ENCODE data around the gene OR2G3.

DNA sequence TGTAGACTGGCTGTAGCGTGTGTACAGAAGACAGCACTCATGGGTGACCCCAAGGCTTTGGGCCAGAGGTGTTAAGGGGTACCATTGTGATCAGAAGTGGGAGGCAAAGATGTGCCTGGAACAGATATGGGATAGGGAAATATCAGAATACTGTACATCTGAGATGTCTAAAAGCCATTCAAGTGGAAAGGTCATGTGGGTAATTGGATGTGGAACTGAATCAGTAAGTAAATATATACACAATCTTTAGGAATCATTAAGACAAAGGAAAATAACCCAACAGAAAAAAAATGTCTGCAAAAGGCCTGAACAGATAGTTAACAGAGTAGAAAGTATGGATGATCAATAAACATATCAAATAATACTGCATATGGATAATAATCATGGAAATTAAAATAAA lies 47.7 kb downstream of the OR2G3 start:
- TF ChIP-seq, protein P1, sequence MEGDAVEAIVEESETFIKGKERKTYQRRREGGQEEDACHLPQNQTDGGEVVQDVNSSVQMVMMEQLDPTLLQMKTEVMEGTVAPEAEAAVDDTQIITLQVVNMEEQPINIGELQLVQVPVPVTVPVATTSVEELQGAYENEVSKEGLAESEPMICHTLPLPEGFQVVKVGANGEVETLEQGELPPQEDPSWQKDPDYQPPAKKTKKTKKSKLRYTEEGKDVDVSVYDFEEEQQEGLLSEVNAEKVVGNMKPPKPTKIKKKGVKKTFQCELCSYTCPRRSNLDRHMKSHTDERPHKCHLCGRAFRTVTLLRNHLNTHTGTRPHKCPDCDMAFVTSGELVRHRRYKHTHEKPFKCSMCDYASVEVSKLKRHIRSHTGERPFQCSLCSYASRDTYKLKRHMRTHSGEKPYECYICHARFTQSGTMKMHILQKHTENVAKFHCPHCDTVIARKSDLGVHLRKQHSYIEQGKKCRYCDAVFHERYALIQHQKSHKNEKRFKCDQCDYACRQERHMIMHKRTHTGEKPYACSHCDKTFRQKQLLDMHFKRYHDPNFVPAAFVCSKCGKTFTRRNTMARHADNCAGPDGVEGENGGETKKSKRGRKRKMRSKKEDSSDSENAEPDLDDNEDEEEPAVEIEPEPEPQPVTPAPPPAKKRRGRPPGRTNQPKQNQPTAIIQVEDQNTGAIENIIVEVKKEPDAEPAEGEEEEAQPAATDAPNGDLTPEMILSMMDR (IDR thresholded peaks at IDR 0.05 in 2 of 3, conservative IDR thresholded peaks at IDR 0.05 in 1 of 3; ENCODE audit: insufficient read depth in 2 of 3, low read depth in 1 of 3, low read length in 3 of 3), result no peak
- TF ChIP-seq MAZ (CRISPR knock-in tag; conservative IDR thresholded peaks at IDR 0.05 in 1 of 2, IDR thresholded peaks at IDR 0.05 in 1 of 2) (no peak), ZFX (CRISPR knock-in tag; IDR thresholded peaks at IDR 0.05) (no peak), GABPB2 (CRISPR knock-in tag; conservative IDR thresholded peaks at IDR 0.05) (no peak), ZNF253 (CRISPR knock-in tag; conservative IDR thresholded peaks at IDR 0.05) (no peak), ZNF140 (CRISPR knock-in tag; IDR thresholded peaks at IDR 0.05) (no peak), ZNF707 (CRISPR knock-in tag; conservative IDR thresholded peaks at IDR 0.05) (no peak), ZNF232 (CRISPR knock-in tag; IDR thresholded peaks at IDR 0.05) (no peak), SP2 (IDR thresholded peaks at IDR 0.05; ENCODE audit: extremely low read depth, low read depth, low read length, poor library complexity, severe bottlenecking) (no peak)
